Suprapubic skin (tissue), 4 donors: Measurements from ENCODE around the gene EHD4. TPM values are rescaled to one million over a fixed set of nuclear protein-coding genes. Genes with fewer than 3 reads are reported as not detected.

Experiments used
- DNase-seq, 2 donors: peaks; one replicate each; pipeline ENCODE4 v3.0.0-alpha.2; 2019; ENCODE audit warnings: low spot score in 2 of 2
- H3K27ac ChIP-seq: fragments of 200-600 bp; sonication (generic); one replicate; pipeline ENCODE4 v1.5.1; 2019
- H3K27me3 ChIP-seq: fragments of 200-600 bp; sonication (generic); one replicate; pipeline ENCODE4 v1.5.1; 2019
- H3K36me3 ChIP-seq: fragments of 200-600 bp; sonication (generic); one replicate; pipeline ENCODE4 v1.5.1; 2019
- H3K4me1 ChIP-seq: fragments of 200-600 bp; sonication (generic); one replicate; pipeline ENCODE4 v1.5.1; 2019
- H3K4me3 ChIP-seq: fragments of 200-600 bp; sonication (generic); one replicate; pipeline ENCODE4 v1.5.1; 2019; ENCODE audit warnings: mild to moderate bottlenecking
- H3K9me3 ChIP-seq: fragments of 200-600 bp; sonication (generic); one replicate; pipeline ENCODE4 v1.5.1; 2019
- EP300 ChIP-seq: sonication (generic); formaldehyde crosslinking; IDR thresholded peaks from one replicate; pipeline ENCODE4 v1.6.1; 2017; ENCODE audit warnings: antibody characterized with exemption
- POLR2A ChIP-seq, 2 donors: fragments of 450-650 bp; IDR thresholded peaks; one replicate each; pipeline ENCODE4 v1.6.1; 2017; ENCODE audit warnings: antibody characterized with exemption in 2 of 2, mild to moderate bottlenecking in 2 of 2, moderate library complexity in 2 of 2
- POLR2AphosphoS5 ChIP-seq, 3 donors: sonication (generic); formaldehyde crosslinking; IDR thresholded peaks; one replicate each; pipeline ENCODE4 v1.6.1; 2017; ENCODE audit warnings: antibody characterized with exemption in 3 of 3
- WGBS: methylation state at CpG from one replicate; pipeline ENCODE4 v1.1.5; 2018; 5-methylcytosine and 5-hydroxymethylcytosine counted together
- total RNA-seq, 4 donors: library from RNA; depleted of rRNA; stranded (reverse); fragments of >200 nt; gene quantifications; one replicate each; pipeline ENCODE4 v1.1.0, GENCODE V29; 2016
- TF ChIP-seq, protein P1 (sequence below), 2 donors: fragments of 200-600 bp in 1 of 2; fragments of 450-650 bp in 1 of 2; sonication (generic) in 1 of 2; IDR thresholded peaks; one replicate each; pipeline ENCODE4 v1.5.1; 2016 to 2019; ENCODE audit warnings: antibody characterized with exemption in 2 of 2, mild to moderate bottlenecking in 1 of 2, moderate library complexity in 1 of 2

The EHD4 gene
- total RNA-seq, 4 donors from 2014 or later, result 16.0 to 31.4 (median 20.9) TPM

- TF ChIP-seq POLR2A (IDR thresholded peaks at IDR 0.05), result no peak
- TF ChIP-seq EP300, result no peak
- TF ChIP-seq, protein P1, sequence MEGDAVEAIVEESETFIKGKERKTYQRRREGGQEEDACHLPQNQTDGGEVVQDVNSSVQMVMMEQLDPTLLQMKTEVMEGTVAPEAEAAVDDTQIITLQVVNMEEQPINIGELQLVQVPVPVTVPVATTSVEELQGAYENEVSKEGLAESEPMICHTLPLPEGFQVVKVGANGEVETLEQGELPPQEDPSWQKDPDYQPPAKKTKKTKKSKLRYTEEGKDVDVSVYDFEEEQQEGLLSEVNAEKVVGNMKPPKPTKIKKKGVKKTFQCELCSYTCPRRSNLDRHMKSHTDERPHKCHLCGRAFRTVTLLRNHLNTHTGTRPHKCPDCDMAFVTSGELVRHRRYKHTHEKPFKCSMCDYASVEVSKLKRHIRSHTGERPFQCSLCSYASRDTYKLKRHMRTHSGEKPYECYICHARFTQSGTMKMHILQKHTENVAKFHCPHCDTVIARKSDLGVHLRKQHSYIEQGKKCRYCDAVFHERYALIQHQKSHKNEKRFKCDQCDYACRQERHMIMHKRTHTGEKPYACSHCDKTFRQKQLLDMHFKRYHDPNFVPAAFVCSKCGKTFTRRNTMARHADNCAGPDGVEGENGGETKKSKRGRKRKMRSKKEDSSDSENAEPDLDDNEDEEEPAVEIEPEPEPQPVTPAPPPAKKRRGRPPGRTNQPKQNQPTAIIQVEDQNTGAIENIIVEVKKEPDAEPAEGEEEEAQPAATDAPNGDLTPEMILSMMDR (IDR thresholded peaks at IDR 0.05), result no peak
- TF ChIP-seq POLR2AphosphoS5 (IDR thresholded peaks at IDR 0.05), result no peak
- Histone ChIP-seq H3K27me3 (no peaks in the 10 kb centered on the region), H3K27ac (no peak overlapping the region), H3K4me3 (no peak overlapping the region), H3K36me3 (no peaks in the 10 kb centered on the region), H3K4me1 (peaks cover 8% of the 10 kb centered on the region), H3K9me3 (no peaks in the 10 kb centered on the region)
- WGBS, result 98% methylated on average over 3 of the region's 10 CpGs
- no peak for DNase-seq
Measured at GRCh38 chr15:41887161-41887560, 85.2 kb downstream of the EHD4 start.

DNA sequence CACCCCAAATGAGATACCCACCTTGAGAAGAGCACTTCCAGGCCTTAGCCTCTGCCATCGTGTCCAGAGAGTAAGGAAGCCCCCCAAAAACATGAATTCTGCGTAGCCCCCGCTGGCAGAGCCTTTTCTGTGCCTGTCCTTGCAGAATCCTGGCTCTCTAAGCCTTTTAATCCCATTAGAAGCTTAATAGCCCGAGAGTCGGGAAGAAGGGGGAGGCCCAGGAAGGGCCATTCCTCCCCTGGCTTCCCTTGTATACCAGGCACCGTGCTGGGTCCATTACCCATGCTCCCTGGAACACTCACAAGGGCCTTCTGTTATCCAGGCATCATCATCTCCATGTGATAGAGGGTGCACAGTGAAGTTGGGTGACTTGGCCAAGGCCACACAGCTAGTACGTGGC is 85.6 kb downstream of the EHD4 start:
- DNase-seq, result no peak
- Histone ChIP-seq H3K4me3 (no peak overlapping the region), H3K36me3 (no peaks in the 10 kb centered on the region), H3K9me3 (no peaks in the 10 kb centered on the region), H3K27me3 (no peaks in the 10 kb centered on the region), H3K27ac (no peak overlapping the region), H3K4me1 (peaks cover 12% of the 10 kb centered on the region)
- WGBS, result 96% methylated on average over 6 of the region's 7 CpGs
- TF ChIP-seq POLR2AphosphoS5 (IDR thresholded peaks at IDR 0.05), result no peak
- TF ChIP-seq EP300, result no peak
- TF ChIP-seq POLR2A (IDR thresholded peaks at IDR 0.05), result no peak
- TF ChIP-seq, protein P1 (IDR thresholded peaks at IDR 0.05), result no peak

DNA sequence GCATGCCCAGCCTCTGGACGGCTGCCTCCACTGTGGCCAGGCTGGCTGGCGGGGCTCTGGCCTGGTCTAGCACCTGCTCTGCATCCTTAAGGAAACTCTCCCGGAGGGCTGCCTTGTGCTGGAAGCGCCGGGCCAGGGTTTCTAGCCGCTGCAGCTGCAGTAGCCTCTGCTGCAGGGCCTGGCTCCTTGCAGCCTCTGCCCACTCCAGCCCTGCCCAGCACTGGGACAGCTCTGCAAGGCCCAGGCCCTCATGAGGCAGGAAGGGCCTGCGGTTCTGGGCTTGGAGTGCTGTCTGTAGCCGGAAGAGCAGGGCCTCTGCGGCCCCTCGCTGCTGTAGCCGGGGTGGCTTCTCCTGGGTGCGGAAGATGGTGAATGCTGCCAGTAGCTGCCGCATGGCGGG is 86.5 kb downstream of the EHD4 start:
- no peaks in the 10 kb centered on the region for H3K9me3 ChIP-seq
- no peaks in the 10 kb centered on the region for H3K36me3 ChIP-seq
- no peak overlapping the region for H3K4me3 ChIP-seq
- H3K27ac ChIP-seq, result no peak overlapping the region
- 88% methylated on average over 7 of the region's 14 CpGs for WGBS
- peaks cover 21% of the 10 kb centered on the region for H3K4me1 ChIP-seq
- H3K27me3 ChIP-seq, result peaks cover 4% of the 10 kb centered on the region
- DNase-seq, result no peak
- TF ChIP-seq POLR2A (IDR thresholded peaks at IDR 0.05) (no peak), EP300 (no peak), POLR2AphosphoS5 (IDR thresholded peaks at IDR 0.05) (no peak)
- TF ChIP-seq, protein P1 (IDR thresholded peaks at IDR 0.05), result no peak

- peaks cover 6% of the 10 kb centered on the region for H3K27me3 ChIP-seq
- no peaks in the 10 kb centered on the region for H3K36me3 ChIP-seq
Measured at GRCh38 chr15:41885321-41885720, 87.0 kb downstream of the EHD4 start.

DNA sequence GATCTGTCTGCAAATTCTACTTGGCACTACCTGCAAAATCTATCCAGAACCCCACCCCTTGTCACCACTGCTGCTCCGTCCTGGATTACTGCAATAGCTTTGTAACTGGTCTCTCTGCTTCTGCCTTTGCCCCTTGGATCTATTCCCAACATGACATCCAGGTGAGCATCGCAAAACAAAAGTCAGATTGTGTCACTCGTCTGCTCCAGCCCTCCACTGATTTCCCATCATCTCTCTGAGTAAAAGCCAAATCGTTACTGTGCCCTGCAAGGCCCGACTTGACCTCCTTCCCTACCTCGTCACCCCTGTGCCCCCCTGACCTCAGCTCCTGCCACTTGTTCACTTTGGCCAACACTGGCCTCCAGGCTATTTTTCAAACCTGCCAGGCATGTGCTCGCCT is 87.9 kb downstream of the EHD4 start:
- WGBS, result 77% methylated on average over 7 of the region's 7 CpGs
- Histone ChIP-seq H3K9me3 (no peaks in the 10 kb centered on the region), H3K27ac (no peak overlapping the region), H3K36me3 (no peaks in the 10 kb centered on the region), H3K27me3 (peaks cover 9% of the 10 kb centered on the region), H3K4me1 (peaks cover 33% of the 10 kb centered on the region), H3K4me3 (no peak overlapping the region)
- no peak for DNase-seq
- no peak for TF ChIP-seq POLR2AphosphoS5 (IDR thresholded peaks at IDR 0.05)

More at GRCh38 chr15:41885321-41885720, 87.0 kb downstream of the EHD4 start:
- TF ChIP-seq, protein P1 (IDR thresholded peaks at IDR 0.05), result no peak
- TF ChIP-seq POLR2A (IDR thresholded peaks at IDR 0.05), result no peak
- no peak for TF ChIP-seq POLR2AphosphoS5 (IDR thresholded peaks at IDR 0.05)
- TF ChIP-seq EP300, result no peak
- H3K9me3 ChIP-seq, result no peaks in the 10 kb centered on the region
- no peak overlapping the region for H3K4me3 ChIP-seq
- no peak overlapping the region for H3K27ac ChIP-seq
- no peak for DNase-seq
- peaks cover 26% of the 10 kb centered on the region for H3K4me1 ChIP-seq

DNA sequence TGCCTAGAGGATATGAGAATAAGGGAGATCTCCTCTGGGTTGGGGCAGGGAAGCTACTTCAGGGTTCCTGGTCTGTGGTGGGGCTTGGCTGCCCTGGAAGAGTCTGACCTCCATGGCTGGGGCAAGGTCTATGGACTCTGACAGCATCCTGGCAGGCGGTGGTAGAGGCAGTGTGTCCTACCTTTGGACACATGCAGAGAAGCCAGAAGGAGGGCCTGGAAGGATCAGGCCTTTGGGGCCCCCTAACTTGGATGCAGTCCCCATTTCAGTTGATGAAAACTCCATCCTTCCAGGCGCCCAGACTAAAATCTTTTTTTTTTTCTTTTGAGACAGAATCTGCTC is 88.9 kb downstream of the EHD4 start:
- WGBS, result 100% methylated on average over 1 of the region's 2 CpGs
- TF ChIP-seq POLR2AphosphoS5 (IDR thresholded peaks at IDR 0.05) (no peak), POLR2A (IDR thresholded peaks at IDR 0.05) (no peak), EP300 (no peak)
- TF ChIP-seq, protein P1 (IDR thresholded peaks at IDR 0.05), result no peak
- Histone ChIP-seq H3K4me3 (no peak overlapping the region), H3K27ac (no peak overlapping the region), H3K27me3 (peaks cover 9% of the 10 kb centered on the region), H3K9me3 (no peaks in the 10 kb centered on the region), H3K4me1 (peaks cover 35% of the 10 kb centered on the region), H3K36me3 (no peaks in the 10 kb centered on the region)
- DNase-seq, result no peak
